OCI-LY7 (cell line): ENCODE measurements around the gene ATP5PD. TPM values are rescaled to one million over a fixed set of nuclear protein-coding genes. Genes with fewer than 3 reads are reported as not detected.

Source experiments
- BruUV-seq: library from RNA; stranded (reverse); fragments of 400-500 nt; replicated peaks from 2 replicates; lab custom pipeline; 2021; lab: Mats Ljungman, UMichigan
- CTCF ChIA-PET: fragments of 300-600 bp; sonication (Branson Sonifier 250); formaldehyde crosslinking; loops from one replicate; lab custom pipeline; 2022; ENCODE audit warnings: antibody characterized with exemption; ENCODE audit not compliant: unreplicated experiment; lab: Charles Lee
- POLR2A ChIA-PET: fragments of 300-600 bp; sonication (Branson Sonifier 250); formaldehyde crosslinking; loops from one replicate; lab custom pipeline; 2022; ENCODE audit warnings: antibody characterized with exemption; lab: Charles Lee
- DNase-seq: peaks from one replicate; pipeline ENCODE4 v3.0.0-alpha.2; 2015; ENCODE audit warnings: low spot score
- H2AFZ ChIP-seq: fragments of 200-600 bp; sonication (generic), shearing (Covaris generic); 2 replicates; pipeline ENCODE4 v1.6.1; 2014; ENCODE audit warnings: mild to moderate bottlenecking, antibody characterized with exemption, low read length, moderate library complexity
- H3K27ac ChIP-seq: fragments of 200-600 bp; sonication (generic); 2 replicates; pipeline ENCODE4 v1.5.1; 2014; ENCODE audit warnings: mixed run types, low read depth, mild to moderate bottlenecking, moderate library complexity, low read length, inconsistent platforms; ENCODE audit not compliant: poor library complexity, severe bottlenecking
- H3K36me3 ChIP-seq: fragments of 200-600 bp; sonication (generic); 2 replicates; pipeline ENCODE4 v1.6.1; 2014; ENCODE audit warnings: mild to moderate bottlenecking, antibody characterized with exemption, low read length, moderate library complexity, mixed read lengths; ENCODE audit not compliant: insufficient read depth
- H3K4me1 ChIP-seq: fragments of 200-600 bp; sonication (generic); 2 replicates; pipeline ENCODE4 v1.5.1; 2014; ENCODE audit warnings: mild to moderate bottlenecking, low read length; ENCODE audit not compliant: insufficient read depth, poor library complexity, severe bottlenecking
- H3K4me2 ChIP-seq: fragments of 200-600 bp; sonication (generic); 2 replicates; pipeline ENCODE4 v1.6.1; 2014; ENCODE audit warnings: mild to moderate bottlenecking, low read length
- H3K4me3 ChIP-seq: fragments of 200-600 bp; sonication (generic); 2 replicates; pipeline ENCODE4 v1.5.1; 2014; ENCODE audit warnings: mild to moderate bottlenecking, low read depth, low read length; ENCODE audit not compliant: poor library complexity, severe bottlenecking
- H3K79me2 ChIP-seq: fragments of 200-600 bp; sonication (generic); 2 replicates; pipeline ENCODE4 v1.6.1; 2016; ENCODE audit warnings: low read depth, mild to moderate bottlenecking, low read length, moderate library complexity, mixed read lengths; ENCODE audit not compliant: insufficient read depth
- H3K9me2 ChIP-seq: fragments of 200-600 bp; sonication (generic); 2 replicates; pipeline ENCODE4 v1.6.1; 2016; ENCODE audit warnings: mild to moderate bottlenecking, low read length, mixed read lengths; ENCODE audit not compliant: insufficient read depth
- H3K9me3 ChIP-seq: fragments of 200-600 bp; sonication (generic); 2 replicates; pipeline ENCODE4 v1.6.1; 2014; ENCODE audit warnings: mild to moderate bottlenecking, mixed run types, low read length, mixed read lengths
- H4K20me1 ChIP-seq: fragments of 200-600 bp; sonication (generic); 2 replicates; pipeline ENCODE4 v1.6.1; 2014; ENCODE audit warnings: mild to moderate bottlenecking, antibody characterized with exemption, low read length, moderate library complexity, mixed read lengths; ENCODE audit not compliant: insufficient read depth
- EZH2phosphoT487 ChIP-seq: fragments of 200-600 bp; sonication (generic); IDR thresholded peaks from 2 replicates; pipeline ENCODE4 v1.6.1; 2018; ENCODE audit warnings: low read depth, borderline replicate concordance, mild to moderate bottlenecking, mixed run types, antibody characterized with exemption, low read length, moderate library complexity, mixed read lengths
- intact Hi-C: fragments of 100-400 bp; cut with micrococcal nuclease; formaldehyde crosslinking; loops from one replicate; pipeline ENCODE4 v1.10.0; 2022; ENCODE audit not compliant: unreplicated experiment
- total RNA-seq, 2 experiments: library from RNA; depleted of rRNA in 1 of 2; stranded (reverse); fragments of >200 nt in 1 of 2; shearing (Covaris generic) in 1 of 2; gene quantifications; 2 replicates each; pipeline ENCODE4 v1.2.3, GENCODE V29; 2014 to 2022
- TF ChIP-seq, protein P1 (sequence below): fragments of 200-600 bp; sonication (generic); conservative IDR thresholded peaks from 2 replicates; pipeline ENCODE4 v1.5.1; 2014; ENCODE audit warnings: mild to moderate bottlenecking, antibody characterized with exemption, low read length, moderate library complexity, mixed read lengths

ATP5PD gene
- total RNA-seq, 2 experiments from 2014 or later: 301 to 317 TPM

DNA sequence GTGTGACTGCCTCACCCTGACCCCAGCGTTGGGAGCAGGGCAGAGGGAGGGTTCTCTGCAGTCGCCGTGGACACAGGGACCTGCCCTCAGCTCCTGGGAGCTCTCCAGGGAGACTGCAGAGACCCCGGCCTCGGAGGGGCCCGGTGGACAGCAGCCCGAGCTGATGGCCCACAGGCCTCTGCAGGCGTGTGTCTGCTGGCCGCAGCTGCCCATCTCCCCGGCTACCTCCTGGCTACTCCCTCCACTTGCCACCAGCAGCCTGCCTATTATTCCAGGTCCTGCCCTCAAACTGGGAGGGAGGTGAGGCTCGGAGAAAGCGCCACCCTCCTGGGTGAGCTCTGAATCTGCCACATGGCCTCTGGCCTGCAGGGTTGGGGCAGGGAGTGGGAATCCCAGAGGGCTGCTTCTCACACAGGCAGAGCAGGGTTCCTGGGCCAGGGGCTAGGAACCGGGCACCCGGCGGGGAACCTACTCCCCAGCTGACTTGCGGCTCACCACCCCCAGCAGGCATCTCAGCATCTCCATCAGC is 48.2 kb upstream of the ATP5PD start:
- Histone ChIP-seq H3K4me3 (no peak overlapping the region), H3K9me3 (no peaks in the 10 kb centered on the region), H3K79me2 (no peaks in the 10 kb centered on the region), H2AFZ (no peak overlapping the region), H3K36me3 (no peaks in the 10 kb centered on the region), H4K20me1 (no peaks in the 10 kb centered on the region), H3K27ac (no peak overlapping the region), H3K4me2 (no peak overlapping the region), H3K9me2 (no peaks in the 10 kb centered on the region), H3K4me1 (peaks cover 7% of the 10 kb centered on the region)
- ChIA-PET POLR2A (no interaction called here), CTCF (interaction anchor here (0.6 kb wide), 1 partner anchor 330 kb away, joined by 3 read pairs; no protein-coding TSS in a partner anchor)
- DNase-seq: no peak
- BruUV-seq: no TSS peak
- TF ChIP-seq EZH2phosphoT487: no peak
- TF ChIP-seq, protein P1, sequence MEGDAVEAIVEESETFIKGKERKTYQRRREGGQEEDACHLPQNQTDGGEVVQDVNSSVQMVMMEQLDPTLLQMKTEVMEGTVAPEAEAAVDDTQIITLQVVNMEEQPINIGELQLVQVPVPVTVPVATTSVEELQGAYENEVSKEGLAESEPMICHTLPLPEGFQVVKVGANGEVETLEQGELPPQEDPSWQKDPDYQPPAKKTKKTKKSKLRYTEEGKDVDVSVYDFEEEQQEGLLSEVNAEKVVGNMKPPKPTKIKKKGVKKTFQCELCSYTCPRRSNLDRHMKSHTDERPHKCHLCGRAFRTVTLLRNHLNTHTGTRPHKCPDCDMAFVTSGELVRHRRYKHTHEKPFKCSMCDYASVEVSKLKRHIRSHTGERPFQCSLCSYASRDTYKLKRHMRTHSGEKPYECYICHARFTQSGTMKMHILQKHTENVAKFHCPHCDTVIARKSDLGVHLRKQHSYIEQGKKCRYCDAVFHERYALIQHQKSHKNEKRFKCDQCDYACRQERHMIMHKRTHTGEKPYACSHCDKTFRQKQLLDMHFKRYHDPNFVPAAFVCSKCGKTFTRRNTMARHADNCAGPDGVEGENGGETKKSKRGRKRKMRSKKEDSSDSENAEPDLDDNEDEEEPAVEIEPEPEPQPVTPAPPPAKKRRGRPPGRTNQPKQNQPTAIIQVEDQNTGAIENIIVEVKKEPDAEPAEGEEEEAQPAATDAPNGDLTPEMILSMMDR: no peak
- intact Hi-C loops: no loop called here

DNA sequence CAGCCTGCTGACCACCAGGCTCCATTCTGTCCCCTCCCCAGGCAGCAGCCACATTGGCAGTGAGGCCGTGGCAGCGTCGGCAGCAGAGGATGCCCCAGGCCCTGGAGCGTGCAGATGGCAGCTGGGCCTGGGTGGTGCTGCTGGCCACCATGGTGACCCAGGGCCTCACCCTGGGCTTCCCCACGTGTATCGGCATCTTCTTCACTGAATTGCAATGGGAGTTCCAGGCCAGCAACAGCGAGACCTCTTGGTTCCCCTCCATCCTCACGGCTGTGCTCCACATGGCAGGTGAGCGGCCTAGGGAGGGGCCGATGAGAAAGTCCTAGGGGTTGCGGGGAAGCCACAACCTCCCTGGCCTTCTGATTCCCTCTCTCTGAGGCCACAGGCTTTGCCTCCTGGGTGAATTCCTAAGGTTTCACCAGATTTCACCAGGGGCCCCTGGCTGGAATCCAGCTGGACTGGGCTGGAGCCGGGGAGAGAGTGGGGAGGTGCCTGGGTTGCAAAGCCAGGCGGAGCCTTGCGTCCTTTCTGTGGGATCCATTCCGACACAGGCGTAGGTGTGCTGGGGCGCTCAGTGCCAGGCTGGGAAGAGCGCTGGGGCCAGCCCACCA is 46.9 kb upstream of the ATP5PD start:
- H3K4me1 ChIP-seq: peaks cover 13% of the 10 kb centered on the region
- H3K36me3 ChIP-seq: no peaks in the 10 kb centered on the region
- no peak overlapping the region for H3K4me3 ChIP-seq
- no peak for DNase-seq
- H2AFZ ChIP-seq: no peak overlapping the region
- H3K9me3 ChIP-seq: no peaks in the 10 kb centered on the region
- no peaks in the 10 kb centered on the region for H3K9me2 ChIP-seq
- no TSS peak for BruUV-seq
- H3K79me2 ChIP-seq: no peaks in the 10 kb centered on the region
- ChIA-PET POLR2A (interaction anchor here (0.6 kb wide), 1 partner anchor 133 kb away, joined by 3 read pairs; no protein-coding TSS in a partner anchor), CTCF (no interaction called here)
- intact Hi-C loops: no loop called here
- no peaks in the 10 kb centered on the region for H4K20me1 ChIP-seq
- no peak overlapping the region for H3K4me2 ChIP-seq
- H3K27ac ChIP-seq: no peak overlapping the region
- no peak for TF ChIP-seq EZH2phosphoT487
- TF ChIP-seq, protein P1: no peak

DNA sequence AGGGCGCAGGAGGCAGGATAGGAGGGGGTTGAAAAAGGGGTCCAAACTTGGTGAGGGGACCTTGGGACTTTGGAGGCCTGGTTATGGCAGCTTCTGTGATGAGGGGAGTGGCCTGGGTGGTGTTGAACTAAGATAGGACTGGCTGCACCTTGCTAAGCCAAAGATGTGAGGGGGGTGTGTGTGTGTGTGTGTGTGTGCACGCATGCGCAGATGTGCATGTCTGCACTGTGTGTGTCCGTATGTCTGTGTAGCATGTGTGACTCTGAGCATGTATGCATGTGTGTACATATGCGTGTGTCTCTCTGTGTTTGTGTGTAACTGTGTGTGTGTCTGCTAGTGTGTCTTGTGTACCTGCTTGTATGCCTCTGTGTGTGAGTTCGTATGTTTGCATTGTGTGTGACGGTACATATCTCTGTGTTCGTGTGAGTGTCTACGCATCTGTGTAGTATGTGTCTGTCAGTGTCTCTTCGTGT is 45.1 kb upstream of the ATP5PD start:
- no peaks in the 10 kb centered on the region for H3K9me3 ChIP-seq
- no peaks in the 10 kb centered on the region for H3K36me3 ChIP-seq
- CTCF ChIA-PET: no interaction called here
- no peak overlapping the region for H3K27ac ChIP-seq
- H3K4me2 ChIP-seq: no peak overlapping the region
- no TSS peak for BruUV-seq
- no peaks in the 10 kb centered on the region for H4K20me1 ChIP-seq
- no peak for TF ChIP-seq EZH2phosphoT487
- TF ChIP-seq, protein P1: no peak
- H3K4me1 ChIP-seq: peaks cover 19% of the 10 kb centered on the region
- H3K79me2 ChIP-seq: no peaks in the 10 kb centered on the region
- POLR2A ChIA-PET: interaction anchor here (0.7 kb wide), 1 partner anchor 15 kb away, joined by 4 read pairs; no protein-coding TSS in a partner anchor
- H3K9me2 ChIP-seq: no peaks in the 10 kb centered on the region
- DNase-seq: no peak
- intact Hi-C loops: no loop called here
- H3K4me3 ChIP-seq: no peak overlapping the region
- H2AFZ ChIP-seq: no peak overlapping the region
